ENCODE results near the gene PRUNE2. TPM values are rescaled to one million over a fixed set of nuclear protein-coding genes. Genes with fewer than 3 reads are reported as not detected.

Gene PRUNE2
- total RNA-seq, 1 donor from 2014 or later = 4.3 TPM

- DNase-seq (ENCODE audit: low read depth, low spot score) = no peak
- H3K27ac Mint-ChIP-seq (ENCODE audit: unreplicated experiment) = no peak overlapping the region
- no peak overlapping the region for H3K4me3 Mint-ChIP-seq
- no peaks in the 10 kb centered on the region for H3K9me3 Mint-ChIP-seq
- H3K36me3 Mint-ChIP-seq (ENCODE audit: low read depth) = no peaks in the 10 kb centered on the region
- H3K4me1 Mint-ChIP-seq = no peaks in the 10 kb centered on the region
- no peak for TF ChIP-seq CTCF (conservative IDR thresholded peaks at IDR 0.05)
- H3K27me3 Mint-ChIP-seq (ENCODE audit: low read depth) = no peaks in the 10 kb centered on the region
Observed at GRCh38 chr9:76932757-76933156, 26.8 kb upstream of the PRUNE2 start.

GRCh38 chr9:76932265-76932664 is 26.4 kb upstream of the PRUNE2 start:
- no peak for DNase-seq (ENCODE audit: low read depth, low spot score)
- Mint-ChIP-seq H3K4me1 (no peaks in the 10 kb centered on the region), H3K9me3 (no peaks in the 10 kb centered on the region), H3K27me3 (ENCODE audit: low read depth) (no peaks in the 10 kb centered on the region), H3K4me3 (no peak overlapping the region), H3K36me3 (ENCODE audit: low read depth) (no peaks in the 10 kb centered on the region), H3K27ac (ENCODE audit: unreplicated experiment) (no peak overlapping the region)
- no peak for TF ChIP-seq CTCF (conservative IDR thresholded peaks at IDR 0.05)

- no peaks in the 10 kb centered on the region for H3K27me3 Mint-ChIP-seq (ENCODE audit: low read depth)
- H3K9me3 Mint-ChIP-seq = peaks cover 5% of the 10 kb centered on the region
Observed at GRCh38 chr9:76927540-76928240, 21.8 kb upstream of the PRUNE2 start.

GRCh38 chr9:76926846-76927245 is 20.9 kb upstream of the PRUNE2 start:
- H3K36me3 Mint-ChIP-seq (ENCODE audit: low read depth) = no peaks in the 10 kb centered on the region
- no peak for TF ChIP-seq CTCF (conservative IDR thresholded peaks at IDR 0.05)
- H3K27me3 Mint-ChIP-seq (ENCODE audit: low read depth) = peaks cover under 1% of the 10 kb centered on the region
- H3K9me3 Mint-ChIP-seq = peaks cover 5% of the 10 kb centered on the region
- no peak for DNase-seq (ENCODE audit: low read depth, low spot score)
- H3K27ac Mint-ChIP-seq (ENCODE audit: unreplicated experiment) = no peak overlapping the region
- H3K4me3 Mint-ChIP-seq = no peak overlapping the region
- no peaks in the 10 kb centered on the region for H3K4me1 Mint-ChIP-seq

More at GRCh38 chr9:76927540-76928240, 21.8 kb upstream of the PRUNE2 start:
- DNase-seq (ENCODE audit: low read depth, low spot score) = no peak
- Mint-ChIP-seq H3K36me3 (ENCODE audit: low read depth) (no peaks in the 10 kb centered on the region), H3K4me1 (no peaks in the 10 kb centered on the region), H3K4me3 (no peak overlapping the region), H3K27ac (ENCODE audit: unreplicated experiment) (no peak overlapping the region)
- no peak for TF ChIP-seq CTCF (conservative IDR thresholded peaks at IDR 0.05)

GRCh38 chr9:76926324-76926741 is 20.4 kb upstream of the PRUNE2 start:
- TF ChIP-seq CTCF (conservative IDR thresholded peaks at IDR 0.05) = no peak
- Mint-ChIP-seq H3K4me3 (no peak overlapping the region), H3K4me1 (no peaks in the 10 kb centered on the region), H3K27ac (ENCODE audit: unreplicated experiment) (no peak overlapping the region), H3K27me3 (ENCODE audit: low read depth) (peaks cover 3% of the 10 kb centered on the region), H3K36me3 (ENCODE audit: low read depth) (no peaks in the 10 kb centered on the region), H3K9me3 (peaks cover 7% of the 10 kb centered on the region)
- DNase-seq (ENCODE audit: low read depth, low spot score) = no peak

Data from neural crest cell (in vitro differentiated cells).